CD8-positive, alpha-beta memory T cell (primary cell): Measurements from ENCODE around the gene OR10A2. TPM values are rescaled to one million over a fixed set of nuclear protein-coding genes. Genes with fewer than 3 reads are reported as not detected.

Experiments
- CTCF ChIA-PET: fragments of 350-600 bp; sonication (Branson Sonifier 250); formaldehyde crosslinking; loops from one replicate; lab custom pipeline; 2021; ENCODE audit warnings: antibody characterized with exemption; lab: Charles Lee
- POLR2A ChIA-PET: fragments of 350-600 bp; sonication (Branson Sonifier 250); formaldehyde crosslinking; loops from one replicate; lab custom pipeline; 2021; ENCODE audit warnings: antibody characterized with exemption; lab: Charles Lee
- DNase-seq, 5 donors: peaks; one replicate each; pipeline versions ENCODE4 v3.0.0 to v3.0.0-alpha.2; 2020 to 2022; ENCODE audit warnings: mixed read lengths in 1 of 5
- H3K27ac ChIP-seq: one replicate; pipeline ENCODE4 v1.7.0; 2013; ENCODE audit warnings: low read depth, mild to moderate bottlenecking, low read length, moderate library complexity
- H3K27me3 ChIP-seq: 2 replicates; pipeline ENCODE4 v1.7.0; 2013; ENCODE audit warnings: low read length, mild to moderate bottlenecking; ENCODE audit not compliant: insufficient read depth, poor library complexity, severe bottlenecking
- H3K36me3 ChIP-seq: 2 replicates; pipeline ENCODE4 v1.7.0; 2013; ENCODE audit warnings: mild to moderate bottlenecking, low read length, moderate library complexity; ENCODE audit not compliant: insufficient read depth
- H3K4me1 ChIP-seq: 2 replicates; pipeline ENCODE4 v1.7.0; 2013; ENCODE audit warnings: mild to moderate bottlenecking, low read length, moderate library complexity; ENCODE audit not compliant: insufficient read depth
- H3K4me3 ChIP-seq: 2 replicates; pipeline ENCODE4 v1.7.0; 2013; ENCODE audit warnings: mild to moderate bottlenecking, low read length
- H3K9me3 ChIP-seq: 2 replicates; pipeline ENCODE4 v1.7.0; 2013; ENCODE audit warnings: mild to moderate bottlenecking, low read length
- H3K27ac Mint-ChIP-seq, 8 donors: one replicate each; pipeline ENCODE4 v1.8.0; 2020 to 2021; ENCODE audit warnings: mixed read lengths in 8 of 8, mild to moderate bottlenecking in 6 of 8, inconsistent platforms in 3 of 8, moderate library complexity in 3 of 8
- H3K27me3 Mint-ChIP-seq, 2 donors: one replicate each; pipeline ENCODE4 v1.8.0; 2020 to 2021; ENCODE audit warnings: mixed read lengths in 2 of 2, mild to moderate bottlenecking in 1 of 2, moderate library complexity in 1 of 2
- H3K36me3 Mint-ChIP-seq, 3 donors: one replicate each; pipeline ENCODE4 v1.8.0; 2020 to 2021; ENCODE audit warnings: mixed read lengths in 3 of 3, inconsistent platforms in 1 of 3, mild to moderate bottlenecking in 1 of 3
- H3K4me1 Mint-ChIP-seq, 3 donors: one replicate each; pipeline ENCODE4 v1.8.0; 2020 to 2021; ENCODE audit warnings: mixed read lengths in 3 of 3, inconsistent platforms in 1 of 3, mild to moderate bottlenecking in 1 of 3
- H3K4me3 Mint-ChIP-seq, 7 donors: one replicate each; pipeline ENCODE4 v1.8.0; 2020 to 2021; ENCODE audit warnings: mixed read lengths in 7 of 7, mild to moderate bottlenecking in 6 of 7, moderate library complexity in 4 of 7, inconsistent platforms in 2 of 7
- H3K9me3 Mint-ChIP-seq, 5 donors: one replicate each; pipeline ENCODE4 v1.8.0; 2020 to 2022; ENCODE audit warnings: mixed read lengths in 5 of 5, mild to moderate bottlenecking in 3 of 5, moderate library complexity in 2 of 5, inconsistent platforms in 1 of 5
- polyA plus RNA-seq: library from polyadenylated mRNA; unstranded; fragments of 300-500 nt; fragmentation: Illumina TruSeq; gene quantifications from one replicate; pipeline ENCODE4 v1.2.3, GENCODE V29; 2021
- total RNA-seq, 2 experiments: library from RNA; stranded (reverse); gene quantifications; one replicate each; pipeline ENCODE4 v1.2.3, GENCODE V29; 2021

OR10A2 gene
- total and polyA plus RNA-seq, 3 experiments from 2014 or later, result not detected

DNA sequence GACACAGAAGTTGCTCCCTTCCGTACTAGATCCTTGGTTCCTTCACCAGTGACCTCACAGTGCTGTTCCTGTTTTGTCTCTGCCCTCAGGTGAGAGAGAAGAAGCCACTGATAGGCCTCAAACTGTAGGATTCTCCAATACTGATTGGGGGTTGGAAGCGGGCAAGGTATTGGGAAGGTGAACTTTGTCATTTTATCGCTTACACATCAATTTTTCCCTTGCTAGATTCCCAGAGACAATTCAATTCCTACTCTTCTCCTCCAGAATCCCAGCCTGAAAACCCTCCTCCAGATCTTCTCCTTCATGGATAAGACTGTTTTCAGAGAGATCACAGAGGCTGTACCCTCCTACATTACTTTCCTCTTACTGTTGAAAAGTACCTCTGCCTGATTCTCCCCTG, 48.5 kb downstream of the OR10A2 start:
- POLR2A ChIA-PET, result no interaction called here
- no peak overlapping the region for H3K27ac Mint-ChIP-seq

DNA sequence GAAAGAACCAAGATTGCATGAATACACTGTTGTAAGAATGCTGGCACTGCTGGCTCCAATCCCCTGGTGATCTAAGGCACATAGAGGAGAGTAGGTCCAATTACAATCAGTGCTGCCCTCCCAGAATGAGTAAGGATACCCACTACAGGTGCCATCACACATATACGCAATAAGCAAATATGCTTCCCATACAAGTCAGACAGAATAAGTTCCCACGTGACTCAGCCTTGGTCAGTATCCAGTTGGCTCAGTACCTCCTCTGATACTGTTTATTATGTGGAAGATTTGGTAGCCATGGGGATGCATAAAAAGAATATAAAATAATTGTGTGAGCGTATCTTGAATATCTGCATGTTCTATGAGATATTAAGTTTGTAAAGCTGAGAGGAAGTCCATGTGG, 49.1 kb downstream of the OR10A2 start:
- H3K9me3 Mint-ChIP-seq, result peaks cover 0 to 2% (median 0%) of the 10 kb centered on the region in 5 donors
- CTCF ChIA-PET, result no interaction called here
- peaks cover 0 to 6% (median 0%) of the 10 kb centered on the region in 3 donors for H3K4me1 Mint-ChIP-seq
- POLR2A ChIA-PET, result no interaction called here
- Histone ChIP-seq H3K27me3 (no peaks in the 10 kb centered on the region), H3K4me3 (no peak overlapping the region), H3K27ac (no peak overlapping the region), H3K36me3 (no peaks in the 10 kb centered on the region), H3K9me3 (no peaks in the 10 kb centered on the region), H3K4me1 (no peaks in the 10 kb centered on the region)
- H3K27me3 Mint-ChIP-seq, result no peaks in the 10 kb centered on the region
- H3K4me3 Mint-ChIP-seq, result no peak overlapping the region
- no peak for DNase-seq
- H3K27ac Mint-ChIP-seq, result no peak overlapping the region
- H3K36me3 Mint-ChIP-seq, result no peaks in the 10 kb centered on the region

More for the DNA sequence above, 48.5 kb downstream of the OR10A2 start:
- Mint-ChIP-seq H3K4me3 (no peak overlapping the region), H3K9me3 (peaks cover 0 to 2% (median 0%) of the 10 kb centered on the region in 5 donors), H3K4me1 (peaks cover 0 to 6% (median 0%) of the 10 kb centered on the region in 3 donors), H3K27me3 (no peaks in the 10 kb centered on the region), H3K36me3 (no peaks in the 10 kb centered on the region)
- CTCF ChIA-PET, result no interaction called here
- Histone ChIP-seq H3K27ac (no peak overlapping the region), H3K27me3 (no peaks in the 10 kb centered on the region), H3K9me3 (no peaks in the 10 kb centered on the region), H3K4me3 (no peak overlapping the region), H3K36me3 (no peaks in the 10 kb centered on the region), H3K4me1 (no peaks in the 10 kb centered on the region)
- no peak for DNase-seq

- Mint-ChIP-seq H3K4me3 (no peak overlapping the region), H3K9me3 (peaks cover 0 to 6% (median 0%) of the 10 kb centered on the region in 5 donors), H3K27ac (no peak overlapping the region), H3K4me1 (no peaks in the 10 kb centered on the region), H3K36me3 (no peaks in the 10 kb centered on the region), H3K27me3 (peaks cover 13 to 24% of the 10 kb centered on the region in 2 donors)
- Histone ChIP-seq H3K4me1 (no peaks in the 10 kb centered on the region), H3K27ac (no peak overlapping the region), H3K4me3 (no peak overlapping the region), H3K36me3 (no peaks in the 10 kb centered on the region), H3K27me3 (peaks cover 4% of the 10 kb centered on the region), H3K9me3 (no peaks in the 10 kb centered on the region)
- ChIA-PET POLR2A (no interaction called here), CTCF (no interaction called here)
- no peak for DNase-seq
These were observed 56.8 kb downstream of the OR10A2 start for GRCh38 chr11:6919698-6920097.

DNA sequence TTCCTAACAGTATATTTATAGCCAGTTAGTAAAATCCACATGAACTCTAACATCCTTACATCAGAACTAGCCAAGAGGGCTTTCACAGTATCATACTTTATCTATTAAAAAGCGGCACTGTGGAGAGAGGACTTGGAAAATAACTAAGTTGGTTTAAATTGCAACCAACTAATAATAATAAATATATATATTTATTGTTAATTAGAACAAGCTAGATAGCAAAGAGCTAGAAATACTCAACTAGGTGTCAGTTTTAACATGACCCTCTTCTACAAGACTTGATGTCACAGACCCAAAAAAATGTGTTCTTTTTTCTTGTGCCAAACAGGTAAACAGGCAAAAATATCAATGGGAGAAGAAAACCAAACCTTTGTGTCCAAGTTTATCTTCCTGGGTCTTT, 57.8 kb downstream of the OR10A2 start, which contains the start of gene OR2D3:
TSS of gene OR2D3 (plus strand) at position 301 of the 400 bp plus-strand sequence. CDS start at position 301, 0 bp downstream.
- H3K27ac Mint-ChIP-seq, result no peak within 1 kb of the TSS
- H3K36me3 ChIP-seq, result no peaks in the 10 kb centered on the region
- peaks cover 0 to 2% (median 1%) of the 10 kb centered on the region in 3 donors for H3K4me1 Mint-ChIP-seq
- no peak for DNase-seq
- H3K4me3 Mint-ChIP-seq, result no peak within 1 kb of the TSS
- no peaks in the 10 kb centered on the region for H3K4me1 ChIP-seq
- ChIA-PET CTCF (no interaction called here), POLR2A (no interaction called here)
- H3K9me3 Mint-ChIP-seq, result peaks cover 0 to 6% (median 0%) of the 10 kb centered on the region in 5 donors
- H3K27ac ChIP-seq, result no peak within 1 kb of the TSS
- H3K4me3 ChIP-seq, result no peak within 1 kb of the TSS
- no peaks in the 10 kb centered on the region for H3K9me3 ChIP-seq
- no peaks in the 10 kb centered on the region for H3K36me3 Mint-ChIP-seq
- H3K27me3 Mint-ChIP-seq, result peaks cover 15 to 30% of the 10 kb centered on the region in 2 donors
- H3K27me3 ChIP-seq, result peaks cover 7% of the 10 kb centered on the region

Other genes with a start within 250 kb of the OR10A2 start
- gene TPP1, start 243.6 kb upstream of the OR10A2 start, total RNA-seq, result 10 to 100 TPM; 57.2 to 61.6 TPM
- gene TPP1, start 243.6 kb upstream of the OR10A2 start, polyA plus RNA-seq, result 165 TPM
- under 1 TPM; 0.89 to 0.96 TPM for gene DCHS1, start 207.2 kb upstream of the OR10A2 start, total RNA-seq
- 1.5 TPM for gene DCHS1, start 207.2 kb upstream of the OR10A2 start, polyA plus RNA-seq
- gene MRPL17, start 179.7 kb upstream of the OR10A2 start, total RNA-seq, result 100 to 1,000 TPM; 124 to 129 TPM
- gene MRPL17, start 179.7 kb upstream of the OR10A2 start, polyA plus RNA-seq, result 24.3 TPM
- gene OR2AG2, start 91.1 kb upstream of the OR10A2 start, total RNA-seq, result not detected
- gene OR2AG2, start 91.1 kb upstream of the OR10A2 start, polyA plus RNA-seq, result not detected
- not detected for gene OR2AG1, start 80.0 kb upstream of the OR10A2 start, total RNA-seq
- not detected for gene OR2AG1, start 80.0 kb upstream of the OR10A2 start, polyA plus RNA-seq
- not detected for gene OR6A2, start 63.4 kb upstream of the OR10A2 start, total RNA-seq
- not detected for gene OR6A2, start 63.4 kb upstream of the OR10A2 start, polyA plus RNA-seq
- gene OR10A5, start 17.4 kb upstream of the OR10A2 start, total RNA-seq, result not detected
- gene OR10A5, start 17.4 kb upstream of the OR10A2 start, polyA plus RNA-seq, result not detected
- not detected for gene OR10A4, start 13.6 kb downstream of the OR10A2 start, total RNA-seq
- not detected for gene OR10A4, start 13.6 kb downstream of the OR10A2 start, polyA plus RNA-seq
- gene OR2D2, start 29.4 kb downstream of the OR10A2 start, total RNA-seq, result not detected
- not detected for gene OR2D2, start 29.4 kb downstream of the OR10A2 start, polyA plus RNA-seq
- not detected for gene OR2D3, start 57.9 kb downstream of the OR10A2 start, total RNA-seq
- not detected for gene OR2D3, start 57.9 kb downstream of the OR10A2 start, polyA plus RNA-seq
- under 1 TPM; 0.72 to 0.73 TPM for gene ZNF215, start 63.4 kb downstream of the OR10A2 start, total RNA-seq
- not detected for gene ZNF215, start 63.4 kb downstream of the OR10A2 start, polyA plus RNA-seq
- not detected for gene ZNF214, start 157.3 kb downstream of the OR10A2 start, total RNA-seq
- gene ZNF214, start 157.3 kb downstream of the OR10A2 start, polyA plus RNA-seq, result not detected
- not detected for gene NLRP14, start 157.4 kb downstream of the OR10A2 start, total RNA-seq
- gene NLRP14, start 157.4 kb downstream of the OR10A2 start, polyA plus RNA-seq, result not detected
- not detected for gene RBMXL2, start 225.9 kb downstream of the OR10A2 start, total RNA-seq
- not detected for gene RBMXL2, start 225.9 kb downstream of the OR10A2 start, polyA plus RNA-seq